Heart left ventricle (tissue), 16 donors: Measurements from ENCODE around the gene RPL18. TPM values are rescaled to one million over a fixed set of nuclear protein-coding genes. Genes with fewer than 3 reads are reported as not detected.

Source experiments
- ATAC-seq, 4 donors: fragments of 200-7000 bp; cut with Tn5 transposase; one replicate each; pipeline ENCODE4 v1.9.1; 2020 to 2022; ENCODE audit warnings: moderate library complexity in 4 of 4, mild to moderate bottlenecking in 3 of 4, moderate number of reproducible peaks in 1 of 4
- DNase-seq, 5 donors: peaks; one replicate each; pipeline ENCODE4 v3.0.0-alpha.2; 2020
- H3K27ac ChIP-seq, 12 donors: fragments of 200-600 bp; sonication (generic) in 4 of 12; one replicate each; pipeline versions ENCODE4 v1.5.0 to v1.8.0; 2016 to 2022; ENCODE audit warnings: mild to moderate bottlenecking in 2 of 12
- H3K27me3 ChIP-seq, 9 donors: fragments of 200-600 bp; sonication (generic) in 2 of 9; one replicate each; pipeline versions ENCODE4 v1.5.1 to v1.8.0; 2016 to 2022; ENCODE audit warnings: mild to moderate bottlenecking in 3 of 9
- H3K36me3 ChIP-seq, 9 donors: fragments of 200-600 bp; sonication (generic) in 2 of 9; one replicate each; pipeline versions ENCODE4 v1.5.0 to v1.8.0; 2018 to 2022; ENCODE audit warnings: mild to moderate bottlenecking in 2 of 9
- H3K4me1 ChIP-seq, 12 donors: fragments of 200-600 bp; sonication (generic) in 4 of 12; one replicate each; pipeline versions ENCODE4 v1.5.0 to v1.8.0; 2016 to 2022; ENCODE audit warnings: mild to moderate bottlenecking in 3 of 12
- H3K4me3 ChIP-seq, 12 donors: fragments of 200-600 bp; sonication (generic) in 4 of 12; one replicate each; pipeline versions ENCODE4 v1.5.0 to v1.8.0; 2017 to 2022; ENCODE audit warnings: mild to moderate bottlenecking in 9 of 12, moderate library complexity in 4 of 12
- H3K9me3 ChIP-seq, 12 donors: fragments of 200-600 bp; sonication (generic) in 4 of 12; one replicate each; pipeline versions ENCODE4 v1.5.0 to v1.8.0; 2016 to 2022; ENCODE audit warnings: mild to moderate bottlenecking in 1 of 12
- POLR2A ChIP-seq, 2 donors: fragments of 450-650 bp; IDR thresholded peaks; one replicate each; pipeline ENCODE4 v1.6.1; 2017; ENCODE audit warnings: antibody characterized with exemption in 2 of 2, mild to moderate bottlenecking in 2 of 2, moderate library complexity in 2 of 2
- WGBS, 4 donors: extraction: QIAGEN DNeasy Blood & Tissue Kit in 2 of 4; methylation state at CpG; one replicate each; pipeline versions ENCODE4 v1.1.5 to v1.1.7; 2013 to 2018; 5-methylcytosine and 5-hydroxymethylcytosine counted together
- intact Hi-C, 10 donors: fragments of 100-400 bp; cut with DNase I; formaldehyde crosslinking; loops; one replicate each; pipeline versions ENCODE4 v1.11.1 to v1.14.2; 2022
- polyA plus RNA-seq, 2 donors: library from polyadenylated mRNA; stranded (reverse); fragments of 200-250 nt; gene quantifications; one replicate each; pipeline ENCODE4 v1.2.3, GENCODE V29; 2013
- total RNA-seq, 9 donors: library from RNA; depleted of rRNA in 2 of 9; stranded (reverse); fragments of >200 nt in 2 of 9; fragmentation: NEBNext Ultra II Directional in 3 of 9; extraction: Animal tissue kit (Norgen Biotek cat#: 25700) in 3 of 9; gene quantifications; one replicate each; pipeline versions ENCODE4 v1.1.0 to v1.2.4, GENCODE V29; 2016 to 2023
- TF ChIP-seq, protein P1 (sequence below), 12 donors: fragments of 200-600 bp; sonication (generic) in 4 of 12; IDR thresholded peaks; one replicate each; pipeline versions ENCODE4 v1.5.0 to v1.8.0; 2018 to 2022; ENCODE audit warnings: antibody characterized with exemption in 12 of 12, mild to moderate bottlenecking in 5 of 12
- donor health status: ischemic (EF 13 %, LVEDD 7.1; RV severe dilation, severe dysfunction).
- donor health status: healthy with polysubstance abuse.
- donor health status: DM: no; HTN: yes; CAD: no.
- donor health status: DM: no; HTN: no; CAD: no.
- donor health status: ischemic (EF 25% LVEDD 6.9; RV normal size, moderate dysfunction).
- donor health status: ischemic (EF 25% LVEDD 5.7; RV mildly dilated, moderate dysfunction).
- donor health status: healthy.
- donor health status: DM: yes; HTN: yes; CAD: no.
- donor health status: ischemic (EF 35%, LVEDD 5.7; RV mildly dilated, moderate dysfunction).
- donor health status: nonischemic (EF 11% LVEDD 7.7; RV severe dilation, severe dysfunction).
- donor health status: DM: yes; HTN: yes; CAD: no.
- donor health status: PGD.
- donor health status: ischemic (EF 29% LVEDD 5.4; RV normal size, mild dysfunction).
- donor health status: nonischemic (EF 23%, LVEDD 6.1; RV moderate dilation, normal function).

RPL18 gene
- total and polyA plus RNA-seq, 11 donors, result 470 to 1,773 (median 714) TPM

- H3K4me1 ChIP-seq, result peaks cover 8 to 29% (median 15%) of the 10 kb centered on the region in 12 donors
- DNase-seq (no peak), ATAC-seq (peak in 2 of 4 donors; percentile 4)
- H3K27ac ChIP-seq, result no peak overlapping the region
- intact Hi-C loops, result loop anchor here in 1 of 10 donors (10.0 kb wide), 1 partner anchor 228 kb away; no protein-coding TSS in a partner anchor
- H3K9me3 ChIP-seq, result no peaks in the 10 kb centered on the region
- 70 to 84% (median 77%) methylated on average over 16 to 39 of the region's 39 CpGs for WGBS, 4 donors
- H3K36me3 ChIP-seq, result peaks cover 2 to 32% (median 27%) of the 10 kb centered on the region in 9 donors
- TF ChIP-seq POLR2A (IDR thresholded peaks at IDR 0.05), result no peak
- TF ChIP-seq, protein P1, sequence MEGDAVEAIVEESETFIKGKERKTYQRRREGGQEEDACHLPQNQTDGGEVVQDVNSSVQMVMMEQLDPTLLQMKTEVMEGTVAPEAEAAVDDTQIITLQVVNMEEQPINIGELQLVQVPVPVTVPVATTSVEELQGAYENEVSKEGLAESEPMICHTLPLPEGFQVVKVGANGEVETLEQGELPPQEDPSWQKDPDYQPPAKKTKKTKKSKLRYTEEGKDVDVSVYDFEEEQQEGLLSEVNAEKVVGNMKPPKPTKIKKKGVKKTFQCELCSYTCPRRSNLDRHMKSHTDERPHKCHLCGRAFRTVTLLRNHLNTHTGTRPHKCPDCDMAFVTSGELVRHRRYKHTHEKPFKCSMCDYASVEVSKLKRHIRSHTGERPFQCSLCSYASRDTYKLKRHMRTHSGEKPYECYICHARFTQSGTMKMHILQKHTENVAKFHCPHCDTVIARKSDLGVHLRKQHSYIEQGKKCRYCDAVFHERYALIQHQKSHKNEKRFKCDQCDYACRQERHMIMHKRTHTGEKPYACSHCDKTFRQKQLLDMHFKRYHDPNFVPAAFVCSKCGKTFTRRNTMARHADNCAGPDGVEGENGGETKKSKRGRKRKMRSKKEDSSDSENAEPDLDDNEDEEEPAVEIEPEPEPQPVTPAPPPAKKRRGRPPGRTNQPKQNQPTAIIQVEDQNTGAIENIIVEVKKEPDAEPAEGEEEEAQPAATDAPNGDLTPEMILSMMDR (IDR thresholded peaks at IDR 0.05), result no peak
- no peaks in the 10 kb centered on the region for H3K27me3 ChIP-seq
- H3K4me3 ChIP-seq, result no peak overlapping the region
Measured at GRCh38 chr19:48613024-48613851, 5.7 kb downstream of the RPL18 start.

DNA sequence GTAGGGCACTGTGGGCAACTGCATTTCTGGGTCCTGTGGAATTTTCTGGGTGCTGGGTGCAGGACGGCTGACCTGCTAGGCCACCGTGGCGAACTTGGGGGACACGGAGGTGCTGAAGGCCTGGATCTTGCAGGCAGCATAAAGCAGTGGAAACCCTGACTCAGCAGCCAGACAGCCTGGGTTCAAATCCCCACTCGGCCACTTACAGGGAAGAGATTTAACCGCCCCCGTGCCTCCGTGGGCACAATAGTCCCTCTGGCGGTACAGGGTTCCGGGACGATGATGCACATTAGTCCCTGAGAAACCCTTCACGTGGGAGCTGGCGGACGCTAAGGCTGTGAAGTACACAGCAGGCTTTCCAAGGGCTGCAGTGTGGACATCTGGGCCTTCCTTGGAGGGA lies 7.1 kb downstream of the RPL18 start:
- H3K4me1 ChIP-seq, result peaks cover 0 to 15% (median 2%) of the 10 kb centered on the region in 12 donors
- intact Hi-C loops, result loop anchor here in 1 of 10 donors (10.0 kb wide), 1 partner anchor 227 kb away; no protein-coding TSS in a partner anchor
- no peak overlapping the region for H3K27ac ChIP-seq
- no peak for TF ChIP-seq POLR2A (IDR thresholded peaks at IDR 0.05)
- TF ChIP-seq, protein P1 (IDR thresholded peaks at IDR 0.05), result no peak
- ATAC-seq (no peak), DNase-seq (no peak)
- WGBS, 4 donors, result 88 to 89% (median 88%) methylated on average over 14 of the region's 14 CpGs
- peaks cover 2 to 22% (median 20%) of the 10 kb centered on the region in 9 donors for H3K36me3 ChIP-seq
- H3K4me3 ChIP-seq, result no peak overlapping the region
- no peaks in the 10 kb centered on the region for H3K27me3 ChIP-seq
- no peaks in the 10 kb centered on the region for H3K9me3 ChIP-seq

- intact Hi-C loops, result loop anchor here in 1 of 10 donors (10.0 kb wide), 1 partner anchor 225 kb away; no protein-coding TSS in a partner anchor
- H3K27ac ChIP-seq, result no peak overlapping the region
- no peak for TF ChIP-seq POLR2A (IDR thresholded peaks at IDR 0.05)
- TF ChIP-seq, protein P1 (IDR thresholded peaks at IDR 0.05), result no peak
- no peaks in the 10 kb centered on the region for H3K27me3 ChIP-seq
- H3K4me1 ChIP-seq, result peaks cover 0 to 8% (median 0%) of the 10 kb centered on the region in 12 donors
- no peak overlapping the region for H3K4me3 ChIP-seq
- no peak for ATAC-seq
- peaks cover 0 to under 1% (median 0%) of the 10 kb centered on the region in 9 donors for H3K36me3 ChIP-seq
- 92 to 95% (median 94%) methylated on average over 6 to 20 of the region's 20 CpGs for WGBS, 4 donors
- DNase-seq, result no peak
- no peaks in the 10 kb centered on the region for H3K9me3 ChIP-seq
Measured at GRCh38 chr19:48609571-48610108, 9.3 kb downstream of the RPL18 start.

- ATAC-seq (peak in 3 of 4 donors; percentile 41 to 55 (median 54)), DNase-seq (no peak)
- Histone ChIP-seq H3K4me1 (peaks cover 0 to 4% (median 0%) of the 10 kb centered on the region in 12 donors), H3K27ac (no peak overlapping the region), H3K36me3 (no peaks in the 10 kb centered on the region), H3K4me3 (no peak overlapping the region), H3K27me3 (no peaks in the 10 kb centered on the region), H3K9me3 (no peaks in the 10 kb centered on the region)
- 12 to 37% (median 20%) methylated on average over 9 of the region's 9 CpGs for WGBS, 4 donors
- TF ChIP-seq POLR2A (IDR thresholded peaks at IDR 0.05), result no peak
- TF ChIP-seq, protein P1 (IDR thresholded peaks at IDR 0.05), result peak; percentile 17 to 48 (median 30)
- intact Hi-C loops, result no loop called here
Measured at GRCh38 chr19:48608798-48609263, 10.1 kb downstream of the RPL18 start.
